ENCODE measurements around the gene FAM13B. TPM values are rescaled to one million over a fixed set of nuclear protein-coding genes. Genes with fewer than 3 reads are reported as not detected.

FAM13B gene
- total and polyA plus RNA-seq, 2 of the 8 experiments (the other 6 are each of a cell fraction or from before 2014, with no cell fraction given) = 6.4 to 17.0 TPM

- TF ChIP-seq CHD7 (IDR thresholded peaks at IDR 0.05; ENCODE audit: insufficient replicate concordance, low read length) (no peak), SUZ12 (IDR thresholded peaks at IDR 0.05; ENCODE audit: low read length) (no peak), POU5F1 (IDR thresholded peaks at IDR 0.05; ENCODE audit: low read depth, low read length) (no peak)
Measured at GRCh38 chr5:138037271-138037670, 4.4 kb upstream of the FAM13B start (continued).

All from H1 (cell line).